Activated CD8-positive, alpha-beta T cell treated with anti-CD3 and anti-CD28 coated beads for 36 hours (primary cell): ENCODE data around the gene MYBL2. TPM values are rescaled to one million over a fixed set of nuclear protein-coding genes. Genes with fewer than 3 reads are reported as not detected.

Source experiments
- ATAC-seq: fragments of 200-7000 bp; cut with Tn5 transposase; one replicate; pipeline ENCODE4 v1.10.0; 2021; ENCODE audit warnings: mild to moderate bottlenecking, moderate library complexity
- CTCF ChIA-PET: fragments of 350-600 bp; sonication (Branson Sonifier 250); formaldehyde crosslinking; loops from one replicate; lab custom pipeline; 2021; ENCODE audit warnings: antibody characterized with exemption; lab: Charles Lee
- POLR2A ChIA-PET: fragments of 350-600 bp; sonication (Branson Sonifier 250); formaldehyde crosslinking; loops from one replicate; lab custom pipeline; 2021; ENCODE audit warnings: antibody characterized with exemption; lab: Charles Lee
- DNase-seq: peaks from one replicate; pipeline ENCODE4 v3.0.0-alpha.2; 2020
- H3K27ac Mint-ChIP-seq: one replicate; pipeline ENCODE4 v1.8.0; 2021; ENCODE audit warnings: mild to moderate bottlenecking, mixed read lengths
- H3K27me3 Mint-ChIP-seq: one replicate; pipeline ENCODE4 v1.8.0; 2021; ENCODE audit warnings: mixed read lengths
- H3K36me3 Mint-ChIP-seq: one replicate; pipeline ENCODE4 v1.8.0; 2021; ENCODE audit warnings: low read depth, mixed read lengths
- H3K4me1 Mint-ChIP-seq: one replicate; pipeline ENCODE4 v1.8.0; 2021; ENCODE audit warnings: low read depth, mixed read lengths
- H3K4me3 Mint-ChIP-seq: one replicate; pipeline ENCODE4 v1.8.0; 2021; ENCODE audit warnings: mild to moderate bottlenecking, moderate library complexity, mixed read lengths
- H3K9me3 Mint-ChIP-seq: one replicate; pipeline ENCODE4 v1.8.0; 2021; ENCODE audit warnings: mixed read lengths
- intact Hi-C: fragments of 100-400 bp; cut with micrococcal nuclease; formaldehyde crosslinking; loops from one replicate; pipeline ENCODE4 v1.10.0; 2022
- total RNA-seq, 2 experiments: library from RNA; stranded (reverse); gene quantifications; one replicate each; pipeline ENCODE4 v1.2.3, GENCODE V29; 2021
- TF ChIP-seq, protein P1 (sequence below): fragments of 200-600 bp; IDR thresholded peaks from one replicate; pipeline ENCODE4 v1.8.0; 2022; ENCODE audit warnings: antibody characterized with exemption, mild to moderate bottlenecking

The MYBL2 gene
- total RNA-seq, 2 experiments from 2014 or later: 93.6 to 96.4 TPM

DNA sequence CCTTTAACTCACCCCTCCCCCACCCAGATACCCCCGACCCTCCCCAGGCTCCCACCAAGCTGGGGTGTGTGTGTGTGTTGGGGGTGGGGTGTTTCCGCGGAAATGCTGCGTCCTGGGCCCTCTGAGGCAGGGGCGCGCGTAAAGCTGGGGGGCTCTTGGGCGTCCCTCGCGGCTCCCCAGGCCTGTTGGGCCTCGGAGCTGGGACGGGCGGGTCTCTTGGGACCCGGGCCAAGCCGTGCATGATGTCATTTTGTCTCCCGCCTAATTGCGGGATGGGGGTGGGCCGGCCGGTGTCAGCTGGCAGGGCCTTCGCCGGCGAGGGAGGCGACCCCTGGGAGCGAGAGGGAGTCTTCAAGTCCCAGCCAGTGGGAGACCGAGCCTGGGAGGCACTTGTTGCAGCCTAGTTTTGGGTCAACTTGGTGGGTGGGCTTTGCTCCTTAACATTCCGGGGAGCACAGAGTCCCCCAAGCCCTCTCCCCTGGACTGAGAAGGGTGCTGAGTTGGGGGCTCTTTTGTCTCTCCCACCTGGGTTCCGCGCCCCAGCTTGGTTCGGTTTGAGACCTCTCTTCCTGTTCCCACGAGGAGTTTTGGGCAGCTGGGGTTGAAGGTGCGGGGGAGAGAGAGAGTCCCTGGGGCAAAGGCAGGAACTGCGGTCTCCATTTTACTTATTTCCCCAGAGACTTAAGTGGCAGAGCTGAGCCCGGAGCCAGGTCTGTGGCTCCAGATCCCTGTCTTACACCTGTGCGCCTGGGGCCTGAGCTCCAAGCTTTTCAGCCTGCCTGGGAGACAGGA, 623 bp downstream of the MYBL2 start:
- intact Hi-C loops: no loop called here
- Mint-ChIP-seq H3K27ac (peak overlapping the region; percentile 88), H3K4me3 (peak overlapping the region; percentile 81), H3K9me3 (no peaks in the 10 kb centered on the region), H3K4me1 (peaks cover 10% of the 10 kb centered on the region), H3K27me3 (peaks cover 11% of the 10 kb centered on the region), H3K36me3 (peaks cover 24% of the 10 kb centered on the region)
- ATAC-seq: peak; percentile 22
- peak; percentile 47 for DNase-seq
- POLR2A ChIA-PET: interaction anchor here (0.9 to 1.4 kb wide), 5 partner anchors 9 to 76 kb away, joined by 3 to 7 read pairs (median 4); partner anchors contain the start of gene IFT52
- TF ChIP-seq, protein P1, sequence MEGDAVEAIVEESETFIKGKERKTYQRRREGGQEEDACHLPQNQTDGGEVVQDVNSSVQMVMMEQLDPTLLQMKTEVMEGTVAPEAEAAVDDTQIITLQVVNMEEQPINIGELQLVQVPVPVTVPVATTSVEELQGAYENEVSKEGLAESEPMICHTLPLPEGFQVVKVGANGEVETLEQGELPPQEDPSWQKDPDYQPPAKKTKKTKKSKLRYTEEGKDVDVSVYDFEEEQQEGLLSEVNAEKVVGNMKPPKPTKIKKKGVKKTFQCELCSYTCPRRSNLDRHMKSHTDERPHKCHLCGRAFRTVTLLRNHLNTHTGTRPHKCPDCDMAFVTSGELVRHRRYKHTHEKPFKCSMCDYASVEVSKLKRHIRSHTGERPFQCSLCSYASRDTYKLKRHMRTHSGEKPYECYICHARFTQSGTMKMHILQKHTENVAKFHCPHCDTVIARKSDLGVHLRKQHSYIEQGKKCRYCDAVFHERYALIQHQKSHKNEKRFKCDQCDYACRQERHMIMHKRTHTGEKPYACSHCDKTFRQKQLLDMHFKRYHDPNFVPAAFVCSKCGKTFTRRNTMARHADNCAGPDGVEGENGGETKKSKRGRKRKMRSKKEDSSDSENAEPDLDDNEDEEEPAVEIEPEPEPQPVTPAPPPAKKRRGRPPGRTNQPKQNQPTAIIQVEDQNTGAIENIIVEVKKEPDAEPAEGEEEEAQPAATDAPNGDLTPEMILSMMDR: no peak
- CTCF ChIA-PET: interaction anchor here (1.0 to 1.9 kb wide), 3 partner anchors 8 to 83 kb away, joined by 3 to 6 read pairs (median 4); no protein-coding TSS in a partner anchor

- TF ChIP-seq, protein P1: no peak
- CTCF ChIA-PET: no interaction called here
- Mint-ChIP-seq H3K4me1 (peaks cover 10% of the 10 kb centered on the region), H3K27me3 (peaks cover 11% of the 10 kb centered on the region), H3K36me3 (peaks cover 33% of the 10 kb centered on the region), H3K4me3 (peak overlapping the region; percentile 81), H3K27ac (no peak overlapping the region), H3K9me3 (no peaks in the 10 kb centered on the region)
- POLR2A ChIA-PET: no interaction called here
- ATAC-seq (no peak), DNase-seq (no peak)
- intact Hi-C loops: no loop called here
Measured at GRCh38 chr20:43669332-43669731, 2.4 kb downstream of the MYBL2 start.

GRCh38 chr20:43670423-43670822, 3.5 kb downstream of the MYBL2 start:
- Mint-ChIP-seq H3K36me3 (peaks cover 35% of the 10 kb centered on the region), H3K27me3 (peaks cover 11% of the 10 kb centered on the region), H3K4me1 (peaks cover 10% of the 10 kb centered on the region), H3K4me3 (no peak overlapping the region), H3K27ac (no peak overlapping the region), H3K9me3 (no peaks in the 10 kb centered on the region)
- POLR2A ChIA-PET: interaction anchor here (0.6 kb wide), 1 partner anchor 208 kb away, joined by 3 read pairs; no protein-coding TSS in a partner anchor
- no peak for DNase-seq
- ATAC-seq: no peak
- TF ChIP-seq, protein P1: no peak
- intact Hi-C loops: no loop called here
- CTCF ChIA-PET: interaction anchor here (1.1 to 1.3 kb wide), 2 partner anchors 22 to 133 kb away, joined by 4 to 5 read pairs; no protein-coding TSS in a partner anchor

DNA sequence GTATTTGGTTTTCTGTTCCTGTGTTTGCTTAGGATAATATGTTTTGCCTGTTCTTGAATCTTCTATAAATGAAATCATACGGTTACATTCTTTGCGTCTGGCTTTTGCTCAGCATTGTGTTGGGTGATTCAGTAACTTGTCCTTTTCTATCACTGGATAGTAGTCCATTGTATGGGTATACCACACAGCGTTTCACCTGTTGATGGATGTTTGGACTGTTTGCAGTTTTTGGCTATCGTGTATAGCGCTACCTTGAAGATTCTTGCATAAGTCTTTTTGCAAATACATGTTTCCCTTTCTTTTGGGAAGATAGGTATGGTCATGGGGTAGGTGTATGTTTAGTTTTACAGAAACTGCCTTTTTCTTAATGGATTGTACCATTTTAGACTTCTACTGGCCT, 9.5 kb downstream of the MYBL2 start:
- Mint-ChIP-seq H3K9me3 (no peaks in the 10 kb centered on the region), H3K36me3 (peaks cover 48% of the 10 kb centered on the region), H3K4me1 (peaks cover 2% of the 10 kb centered on the region), H3K27ac (no peak overlapping the region), H3K4me3 (no peak overlapping the region), H3K27me3 (no peaks in the 10 kb centered on the region)
- TF ChIP-seq, protein P1: no peak
- intact Hi-C loops: no loop called here
- ChIA-PET POLR2A (interaction anchor here (1.0 to 1.2 kb wide), 2 partner anchors 9 to 24 kb away, joined by 4 to 7 read pairs; no protein-coding TSS in a partner anchor), CTCF (no interaction called here)
- DNase-seq (no peak), ATAC-seq (no peak)

DNA sequence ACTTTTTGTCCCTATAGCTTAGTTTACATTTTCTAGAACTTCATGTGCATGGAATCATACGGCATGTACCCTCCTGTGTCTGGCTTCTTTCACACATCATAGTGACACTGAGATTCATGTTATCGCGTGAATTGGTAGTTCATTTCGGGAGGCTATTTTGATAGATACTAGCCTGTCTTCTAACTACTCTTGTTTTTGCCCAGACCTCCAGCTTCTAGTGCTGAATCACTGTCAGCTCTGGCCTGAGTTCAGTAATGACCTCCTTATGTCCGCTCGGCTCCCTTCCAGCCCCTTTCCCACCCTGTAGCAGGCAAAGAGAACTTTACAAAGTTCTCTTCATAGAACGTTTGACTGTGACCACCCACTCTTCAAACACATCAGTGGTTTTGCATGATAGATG, 14.1 kb downstream of the MYBL2 start:
- ATAC-seq: no peak
- intact Hi-C loops: no loop called here
- Mint-ChIP-seq H3K27ac (no peak overlapping the region), H3K4me3 (no peak overlapping the region), H3K4me1 (peaks cover 9% of the 10 kb centered on the region), H3K27me3 (no peaks in the 10 kb centered on the region), H3K9me3 (no peaks in the 10 kb centered on the region), H3K36me3 (peaks cover 37% of the 10 kb centered on the region)
- ChIA-PET POLR2A (interaction anchor here (1.4 kb wide), 1 partner anchor 13 kb away, joined by 4 read pairs; no protein-coding TSS in a partner anchor), CTCF (interaction anchor here (0.6 kb wide), 1 partner anchor 96 kb away, joined by 3 read pairs; no protein-coding TSS in a partner anchor)
- no peak for DNase-seq
- TF ChIP-seq, protein P1: no peak
